ENCODE results near the gene STRIP1. TPM values are rescaled to one million over a fixed set of nuclear protein-coding genes. Genes with fewer than 3 reads are reported as not detected.
A peak's percentile ranks its signal among the peaks of the same experiment; 100 is the strongest.

Gene STRIP1
- total RNA-seq, 6 experiments from 2014 or later: 9.9 to 15.5 (median 12.4) TPM

GRCh38 chr1:110091381-110091780, 57.0 kb downstream of the STRIP1 start:
- WGBS (ENCODE audit: insufficient coverage, low coverage, low lambda C conversion rate, missing lambda C conversion rate): 65% methylated on average over 2 of the region's 2 CpGs
- TF ChIP-seq CTCF (IDR thresholded peaks at IDR 0.05): no peak
- no peak for TF ChIP-seq POLR2A (IDR thresholded peaks at IDR 0.05)

DNA sequence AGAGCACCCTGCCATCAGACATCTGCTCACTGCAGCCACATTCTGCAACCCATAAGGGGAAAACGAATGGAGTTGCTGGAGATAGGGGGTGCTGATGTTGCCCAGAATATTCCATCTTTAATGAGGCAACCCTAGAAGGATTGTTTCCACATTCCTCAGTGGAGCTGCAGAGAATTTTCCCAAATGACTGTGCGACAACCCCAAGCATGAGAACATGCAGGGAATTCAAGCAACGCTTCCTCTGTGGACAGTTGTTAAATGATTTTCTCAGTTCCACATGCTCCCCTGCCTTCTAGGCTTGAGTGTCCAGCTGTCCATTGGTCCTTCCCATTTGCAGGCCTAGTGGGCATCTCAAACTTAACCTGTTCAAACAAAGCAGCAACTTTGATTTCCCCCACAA, 57.4 kb downstream of the STRIP1 start:
- ATAC-seq (no peak), DNase-seq (no peak)
- intact Hi-C loops (cut with DNase I): no loop called here
- TF ChIP-seq CTCF (IDR thresholded peaks at IDR 0.05) (no peak), POLR2A (IDR thresholded peaks at IDR 0.05) (no peak)
- no peak overlapping the region for H3K27ac ChIP-seq
- peaks cover 0 to 22% (median 7%) of the 10 kb centered on the region in 4 donors for H3K4me1 ChIP-seq
- H3K9me3 ChIP-seq: no peaks in the 10 kb centered on the region
- H3K36me3 ChIP-seq: no peaks in the 10 kb centered on the region
- WGBS (ENCODE audit: insufficient coverage, low coverage, low lambda C conversion rate, missing lambda C conversion rate): 78% methylated on average over 1 of the region's 3 CpGs
- H3K4me3 ChIP-seq: no peak overlapping the region
- H3K27me3 ChIP-seq: no peaks in the 10 kb centered on the region

More at GRCh38 chr1:110091381-110091780, 57.0 kb downstream of the STRIP1 start:
- no peaks in the 10 kb centered on the region for H3K9me3 ChIP-seq
- peaks cover 0 to 22% (median 7%) of the 10 kb centered on the region in 4 donors for H3K4me1 ChIP-seq
- ATAC-seq (no peak), DNase-seq (no peak)
- H3K27ac ChIP-seq: no peak overlapping the region
- H3K27me3 ChIP-seq: no peaks in the 10 kb centered on the region
- intact Hi-C loops (cut with DNase I): no loop called here
- H3K36me3 ChIP-seq: no peaks in the 10 kb centered on the region
- H3K4me3 ChIP-seq: no peak overlapping the region

GRCh38 chr1:110092991-110093390, 58.6 kb downstream of the STRIP1 start:
- Histone ChIP-seq H3K27me3 (no peaks in the 10 kb centered on the region), H3K4me1 (peaks cover 0 to 27% (median 7%) of the 10 kb centered on the region in 4 donors), H3K36me3 (no peaks in the 10 kb centered on the region), H3K4me3 (no peak overlapping the region), H3K9me3 (no peaks in the 10 kb centered on the region), H3K27ac (peak overlapping the region in 1 of 3 donors; percentile 41)
- peak; percentile 88 to 92 (median 91) for ATAC-seq
- intact Hi-C loops (cut with DNase I): no loop called here
- DNase-seq: peak; percentile 65 to 91 (median 90)
- TF ChIP-seq CTCF (IDR thresholded peaks at IDR 0.05) (no peak), POLR2A (IDR thresholded peaks at IDR 0.05) (no peak)
- WGBS (ENCODE audit: insufficient coverage, low coverage, low lambda C conversion rate, missing lambda C conversion rate): 17% methylated on average over 2 of the region's 2 CpGs

- intact Hi-C loops (cut with DNase I): no loop called here
- ATAC-seq (no peak), DNase-seq (no peak)
- no peaks in the 10 kb centered on the region for H3K9me3 ChIP-seq
- H3K4me1 ChIP-seq: peaks cover 0 to 35% (median 7%) of the 10 kb centered on the region in 4 donors
- H3K27me3 ChIP-seq: no peaks in the 10 kb centered on the region
- WGBS (ENCODE audit: insufficient coverage, low coverage, low lambda C conversion rate, missing lambda C conversion rate): 6% methylated on average over 2 of the region's 7 CpGs
- no peak overlapping the region for H3K27ac ChIP-seq
- H3K36me3 ChIP-seq: no peaks in the 10 kb centered on the region
- TF ChIP-seq CTCF (IDR thresholded peaks at IDR 0.05) (no peak), POLR2A (IDR thresholded peaks at IDR 0.05) (no peak)
- H3K4me3 ChIP-seq: no peak overlapping the region
These were observed 60.7 kb downstream of the STRIP1 start for GRCh38 chr1:110094931-110095654.

Measured in right lobe of liver (tissue), 6 donors.